Stimulated activated CD4-positive, alpha-beta T cell treated with anti-CD3 and anti-CD28 coated beads, Interleukin-1b, Interleukin-23, amount 100 ng/mL, for 24 hours (primary cell): ENCODE results near the gene COBL.

Experiments used
- DNase-seq, 4 experiments: peaks; one replicate each; pipeline ENCODE4 v3.0.0-alpha.2; 2020; ENCODE audit warnings: low read depth in 4 of 4, low spot score in 1 of 4

COBL gene

GRCh38 chr7:51256209-51256781, 60.3 kb downstream of the COBL start:
- no peak for DNase-seq

DNA sequence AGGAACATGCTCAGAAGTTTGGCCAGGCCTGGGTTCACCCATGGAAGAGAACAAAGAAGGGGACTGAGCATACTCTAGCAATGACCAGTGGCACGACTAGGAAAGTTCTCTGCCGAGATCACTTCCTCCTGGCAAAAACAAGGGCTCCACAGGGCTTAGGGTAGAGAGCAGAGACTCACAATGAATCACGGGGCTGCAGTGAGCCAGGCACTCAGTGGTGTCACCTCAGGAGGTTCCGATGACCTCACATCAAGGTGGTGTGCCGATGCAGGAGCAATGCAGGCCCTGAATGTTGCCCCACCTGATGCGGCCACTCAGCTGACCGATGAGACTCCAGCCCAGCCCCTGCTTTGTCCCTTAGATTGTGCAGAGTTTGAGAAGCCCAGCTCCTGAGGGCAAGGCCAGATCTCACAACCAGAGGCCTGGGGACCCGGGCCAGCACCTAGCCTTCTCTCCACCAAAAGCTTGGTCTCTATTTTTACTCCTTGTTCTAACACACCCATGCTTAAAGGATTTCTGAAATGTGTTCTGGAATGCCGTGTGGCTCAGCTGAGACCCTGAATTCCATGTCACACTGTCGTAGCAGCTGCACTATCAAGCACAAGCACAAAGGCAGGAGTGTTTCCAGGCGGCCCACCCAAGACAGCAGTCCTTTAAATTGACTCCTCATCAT, 60.9 kb downstream of the COBL start:
- DNase-seq, result no peak

GRCh38 chr7:51255036-51255435, 61.6 kb downstream of the COBL start:
- no peak for DNase-seq

DNA sequence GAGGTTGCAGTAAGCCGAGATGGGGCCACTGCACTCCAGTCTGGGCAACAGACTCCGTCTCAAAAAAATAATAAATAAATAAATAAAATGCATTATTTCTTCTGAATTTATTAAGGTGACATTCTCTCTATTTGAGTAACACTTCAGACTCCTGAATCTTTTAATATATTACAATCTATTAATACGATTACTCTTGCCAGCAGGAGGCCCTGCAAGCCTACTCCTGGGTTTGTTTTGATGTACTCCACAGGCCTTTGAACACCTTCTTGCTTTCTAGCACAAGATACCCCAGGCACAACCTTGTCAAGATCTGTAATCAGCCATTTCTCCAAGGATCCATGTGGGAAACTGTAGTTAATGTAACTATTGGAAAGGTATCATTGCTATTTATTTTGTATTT, 63.5 kb downstream of the COBL start:
- DNase-seq, result no peak

DNA sequence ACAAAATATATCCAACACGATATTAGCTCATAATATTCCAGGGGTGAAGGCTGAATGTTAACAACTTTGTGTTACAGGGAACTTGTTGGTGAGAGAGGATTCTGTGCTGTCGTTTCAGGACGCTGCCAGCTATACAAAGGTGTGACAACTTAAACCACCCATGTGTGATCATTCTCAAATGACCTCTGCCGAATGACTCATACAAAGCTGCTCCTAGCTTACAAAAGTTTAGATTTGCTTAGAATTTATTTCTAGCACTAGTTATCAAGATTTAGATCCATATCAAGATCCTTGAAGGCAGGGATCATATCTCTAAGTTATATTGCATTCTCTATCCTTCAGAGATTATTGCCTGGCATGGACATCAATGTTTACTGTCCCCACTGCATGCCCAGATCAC, 65.3 kb downstream of the COBL start:
- DNase-seq, result no peak

DNA sequence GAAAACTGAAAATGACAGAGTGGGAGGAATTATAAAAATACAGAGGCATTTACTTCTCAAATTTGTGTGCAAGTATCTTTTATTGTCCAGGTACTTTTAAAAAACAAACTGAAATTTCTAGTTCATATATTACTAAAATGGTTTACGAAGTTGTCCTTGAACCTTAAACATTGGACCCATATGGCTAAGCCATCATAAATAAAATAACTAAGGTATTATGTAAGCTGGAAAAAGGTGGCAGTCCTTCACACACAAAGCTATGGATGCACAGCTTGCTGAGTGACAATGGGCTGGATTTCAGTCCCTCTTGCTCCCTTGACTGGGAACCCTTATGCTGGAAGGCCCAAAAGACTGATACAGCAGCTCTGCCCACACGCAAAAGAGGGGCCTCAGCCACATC, 66.1 kb downstream of the COBL start:
- DNase-seq, result no peak

- no peak for DNase-seq
Observed at GRCh38 chr7:51249991-51250390, 66.6 kb downstream of the COBL start.

GRCh38 chr7:51249187-51249945, 67.2 kb downstream of the COBL start:
- no peak for DNase-seq

DNA sequence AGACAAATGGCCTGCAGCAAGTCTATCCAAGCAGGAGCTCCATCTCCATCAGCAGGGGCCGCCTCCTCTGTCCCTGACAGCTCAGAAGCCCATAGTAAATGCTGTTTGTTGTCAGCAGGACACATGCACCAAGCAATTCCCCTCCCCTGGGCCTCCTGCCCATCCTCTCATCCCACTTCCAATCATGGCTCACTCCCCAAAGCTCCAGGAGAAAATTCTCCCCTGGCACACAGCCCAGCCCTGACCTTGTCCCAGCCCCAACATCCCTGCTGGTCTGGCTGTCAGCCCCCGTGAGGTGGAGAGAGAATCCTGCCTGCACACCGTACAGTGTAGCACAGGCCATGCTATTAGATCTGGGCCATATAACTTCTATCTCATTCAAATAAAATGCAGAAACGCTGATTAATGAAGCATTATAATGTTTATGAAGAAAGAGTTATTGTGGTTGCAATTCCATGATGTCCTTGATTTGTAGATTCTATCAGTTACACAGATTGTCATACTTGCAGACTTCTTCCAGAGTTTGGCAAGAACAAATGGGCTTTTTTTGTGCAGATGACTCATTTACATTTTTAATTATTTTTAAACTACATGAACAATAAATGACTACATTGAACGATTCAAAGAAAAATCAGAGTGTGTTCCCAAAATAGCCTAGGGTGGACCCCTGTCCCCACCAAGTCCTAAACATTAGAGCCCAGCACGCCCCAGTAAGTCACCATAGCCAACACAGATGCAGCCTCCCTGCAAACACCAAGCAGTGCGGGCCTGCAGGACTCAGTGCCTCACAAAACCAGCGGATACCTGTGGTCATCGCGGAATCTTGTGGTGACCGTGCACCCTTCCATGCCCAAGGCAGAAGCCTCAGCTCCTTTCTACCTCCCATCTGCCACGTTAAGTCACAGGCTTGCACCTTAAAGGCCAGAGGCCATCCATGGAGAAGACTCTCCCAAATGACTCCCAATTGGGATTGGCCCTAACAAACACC, 70.1 kb downstream of the COBL start:
- DNase-seq, result no peak

DNA sequence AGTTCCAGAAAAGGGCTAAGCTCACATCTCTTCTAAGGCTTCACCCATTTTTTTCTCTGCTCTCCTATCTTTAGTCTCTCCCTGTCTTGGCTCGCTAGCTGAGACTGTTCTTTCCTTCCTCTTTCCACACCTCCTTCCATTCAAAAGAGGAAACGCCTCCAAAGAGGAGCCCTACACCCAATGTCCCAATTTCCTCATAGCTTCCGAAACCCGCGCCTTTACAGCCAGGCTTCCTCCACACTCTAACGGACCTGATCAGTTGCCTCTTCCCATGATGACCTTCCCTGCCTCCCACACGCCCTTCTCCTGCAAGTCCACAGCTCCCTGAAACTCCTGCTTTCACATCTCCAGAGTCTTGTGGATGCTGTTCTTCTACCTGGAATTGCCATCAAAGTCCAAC, 71.7 kb downstream of the COBL start:
- DNase-seq, result no peak

- DNase-seq, result no peak
Observed at GRCh38 chr7:51244053-51244452, 72.6 kb downstream of the COBL start.

GRCh38 chr7:51243631-51244030, 73.0 kb downstream of the COBL start:
- no peak for DNase-seq

- DNase-seq, result no peak
Observed at GRCh38 chr7:51242881-51243518, 73.6 kb downstream of the COBL start.

- no peak for DNase-seq
Observed at GRCh38 chr7:51242007-51242691, 74.5 kb downstream of the COBL start.

DNA sequence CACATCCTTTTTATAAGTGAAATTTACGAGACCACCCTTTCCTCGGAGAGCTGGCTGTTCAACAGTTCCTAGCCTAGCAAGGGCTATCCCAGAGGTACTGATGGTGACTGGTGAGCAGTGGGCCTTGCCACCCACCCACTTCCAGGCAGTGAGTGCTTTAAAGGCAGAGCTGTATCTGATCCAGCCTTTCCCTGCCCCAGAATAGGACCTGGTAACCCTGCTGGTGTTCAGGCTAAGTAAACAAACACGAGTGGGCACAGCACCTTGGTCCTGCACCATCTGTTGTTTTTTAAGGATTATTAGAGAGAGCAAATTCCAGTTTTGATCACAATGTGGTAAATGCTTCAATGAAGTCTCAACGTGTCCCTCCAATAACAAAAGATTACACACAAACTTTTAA, 75.7 kb downstream of the COBL start:
- no peak for DNase-seq

DNA sequence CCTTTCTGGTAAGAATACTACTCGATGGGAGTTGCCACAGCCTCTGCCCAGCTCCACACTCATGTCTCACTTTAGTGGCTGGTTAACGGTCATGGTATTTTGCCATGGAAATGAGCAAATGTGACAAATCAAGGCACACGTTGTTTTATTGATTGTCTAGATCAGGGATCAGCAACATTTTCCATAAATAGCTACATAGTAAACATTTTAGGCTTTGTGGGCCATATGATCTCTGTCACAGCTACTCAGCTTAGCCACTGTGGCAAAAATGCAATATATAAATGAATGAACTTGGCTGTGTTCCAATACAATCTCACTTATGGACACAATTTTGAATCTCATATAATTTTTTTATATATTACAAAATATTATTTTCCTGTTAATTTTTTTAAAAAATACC, 76.9 kb downstream of the COBL start:
- DNase-seq, result no peak

DNA sequence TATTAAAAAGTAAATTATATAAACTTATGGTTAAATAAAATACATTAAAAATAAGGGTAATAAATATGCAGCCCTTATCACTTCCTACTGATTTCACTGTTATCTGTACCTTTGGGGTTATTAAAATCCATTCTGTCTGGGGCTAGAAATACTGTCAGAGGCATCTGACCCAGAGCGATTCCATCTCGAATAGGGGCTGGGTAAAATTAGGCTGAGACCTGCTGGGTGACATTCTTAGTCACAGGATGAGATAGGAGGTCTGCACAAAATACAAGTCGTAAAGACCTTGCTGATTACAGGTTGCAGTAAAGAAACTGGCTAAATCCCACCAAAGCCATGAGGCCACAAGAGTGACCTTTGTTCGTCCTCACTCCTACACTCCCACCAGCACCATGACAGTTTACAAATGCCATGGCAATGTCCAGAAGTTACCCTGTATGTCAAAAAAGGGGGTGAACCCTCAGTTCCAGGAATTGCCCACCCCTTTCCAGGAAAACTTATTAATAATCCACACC, 77.6 kb downstream of the COBL start:
- DNase-seq, result no peak

DNA sequence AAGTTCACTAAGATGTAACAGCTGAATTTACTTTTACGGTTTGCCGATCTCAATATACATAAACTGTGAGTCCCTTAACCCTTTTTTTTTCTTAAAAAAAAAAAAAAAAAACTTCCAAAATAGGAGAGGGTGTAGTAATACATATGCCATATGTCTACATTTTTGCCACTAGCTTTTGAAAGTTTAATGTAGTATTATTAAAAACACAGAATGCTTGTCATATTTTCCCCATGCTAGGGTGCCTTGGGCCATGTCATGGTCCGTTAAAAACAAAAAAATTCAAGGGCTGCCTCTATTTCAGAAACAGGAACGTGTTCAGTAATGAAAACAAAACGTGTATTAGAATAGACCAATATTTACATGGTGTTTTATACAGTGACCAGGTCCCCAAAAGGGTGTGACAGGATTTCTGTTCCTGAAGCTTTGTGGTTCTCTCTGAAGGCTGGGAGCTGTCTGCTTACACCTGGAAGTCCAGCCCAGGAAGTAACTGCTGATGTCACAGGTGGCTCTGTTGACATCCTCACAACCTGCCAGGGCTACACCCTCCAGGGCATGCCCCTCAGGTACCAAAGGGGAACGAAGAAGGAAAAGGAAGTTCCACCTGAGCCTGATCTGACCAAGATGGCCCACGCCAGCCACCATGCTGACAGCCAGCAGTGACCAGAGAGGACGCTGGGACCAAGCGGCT, 79.0 kb downstream of the COBL start:
- DNase-seq, result no peak

DNA sequence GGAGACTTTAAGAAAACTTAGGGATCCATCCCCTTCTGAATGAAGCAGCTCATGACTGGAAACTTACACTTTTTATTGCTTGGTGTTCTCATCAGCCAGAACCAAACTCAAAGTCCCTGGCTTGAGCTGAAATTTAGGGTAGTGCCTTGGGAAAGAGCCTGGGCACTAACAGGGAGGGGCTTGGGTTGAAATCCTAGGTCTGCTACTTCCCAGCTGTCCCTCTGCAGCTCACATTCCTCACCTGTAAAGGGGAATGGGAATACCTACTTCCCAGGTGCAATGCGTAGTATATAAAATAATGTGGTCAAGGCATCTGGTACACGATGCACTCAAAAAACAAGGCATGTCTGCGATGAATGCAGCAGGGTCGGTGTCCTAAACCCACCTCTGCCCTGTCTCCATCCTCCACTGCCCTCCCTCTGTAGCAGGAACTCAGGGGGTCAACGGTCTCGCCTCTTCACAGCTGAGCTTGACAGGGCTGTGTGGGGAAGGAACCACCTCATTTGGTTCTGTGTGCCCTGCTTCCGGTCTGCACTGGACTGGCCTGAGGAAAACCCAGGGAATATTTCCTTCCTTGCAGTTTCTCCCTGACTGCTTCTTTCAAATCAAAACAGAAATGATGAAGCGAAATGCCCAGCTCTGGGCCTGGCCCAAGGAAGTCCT, 80.0 kb downstream of the COBL start:
- DNase-seq, result no peak
